GM19238 (cell line): ENCODE measurements around the gene ZNRF2.
"Not testable (repeated sequence)": the region's sequence is repeated elsewhere in the genome, so short reads cannot be mapped to it uniquely, and the experiment has no call there.

Source experiments
- DNase-seq: peaks from one replicate; pipeline ENCODE4 v3.0.0; 2011; ENCODE audit warnings: low spot score; ENCODE audit not compliant: insufficient read length

The ZNRF2 gene

DNA sequence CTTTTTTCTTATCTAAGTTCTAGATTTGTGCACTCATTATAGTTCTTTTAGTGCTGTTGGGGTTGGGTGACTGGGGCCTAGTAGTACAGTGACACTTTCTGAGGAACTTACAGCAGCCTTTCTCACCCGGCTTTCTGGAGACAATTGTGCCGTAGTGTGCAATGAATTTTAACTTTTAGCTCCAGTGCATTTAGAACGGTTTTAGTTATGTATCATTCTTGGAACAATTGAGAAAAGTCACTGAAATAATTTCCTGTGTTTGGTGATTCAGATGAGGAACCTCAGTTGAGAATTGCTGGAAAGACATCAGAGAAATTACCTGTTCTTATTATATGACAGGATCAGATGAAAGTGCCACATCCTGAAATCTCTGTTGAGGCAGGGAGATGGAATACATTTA is 3.2 kb downstream of the ZNRF2 start:
- DNase-seq = not testable (repeated sequence)

GRCh38 chr7:30289634-30290033 is 5.2 kb downstream of the ZNRF2 start:
- not testable (repeated sequence) for DNase-seq

DNA sequence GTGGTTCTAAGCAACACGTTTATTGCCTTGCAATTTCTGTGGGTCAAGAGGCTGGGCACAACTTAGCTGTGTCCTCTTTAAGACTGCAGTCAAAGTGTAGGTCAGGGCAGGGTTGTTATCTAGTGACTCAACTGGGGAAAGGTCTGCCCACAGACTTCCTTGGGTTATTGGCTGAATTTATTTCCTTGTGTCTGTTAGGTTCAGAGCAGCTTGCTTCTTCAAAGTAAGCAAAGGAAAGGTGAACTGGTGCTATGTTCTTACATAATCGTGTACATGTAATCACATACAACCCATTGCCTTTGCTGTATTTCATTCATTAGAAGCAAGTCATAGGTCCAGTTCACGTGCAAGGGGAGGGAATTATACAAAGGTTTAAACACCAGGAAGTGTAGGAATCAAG is 5.9 kb downstream of the ZNRF2 start:
- not testable (repeated sequence) for DNase-seq

DNA sequence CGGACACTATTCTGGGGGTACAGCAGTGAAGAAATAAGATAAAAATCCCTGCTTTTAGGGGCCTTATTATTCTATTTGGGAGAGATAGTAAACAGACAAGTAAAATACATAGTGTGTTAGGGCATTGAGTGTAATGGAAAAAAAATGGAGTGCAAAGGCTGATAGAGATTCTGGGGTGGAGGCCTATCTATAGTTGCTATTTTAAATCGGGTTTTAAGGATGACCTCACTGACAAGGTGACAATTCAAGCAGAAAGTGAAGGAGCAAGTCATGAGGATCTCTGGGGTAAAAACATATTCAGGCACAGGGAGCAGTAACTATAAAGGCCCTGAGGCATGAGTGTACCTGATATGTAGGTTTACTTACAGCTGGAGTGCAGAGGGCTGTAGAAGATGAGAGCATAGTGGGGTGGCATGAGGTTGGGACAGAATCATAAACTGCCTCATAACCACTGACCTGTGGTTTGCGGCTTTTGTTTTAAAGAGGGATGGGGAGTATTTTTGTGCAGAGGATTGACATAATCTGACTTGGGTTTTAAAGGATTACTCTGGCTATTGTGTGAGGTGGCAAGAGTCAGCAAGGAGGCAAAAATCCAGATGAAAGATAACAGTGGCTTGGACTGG is 8.1 kb downstream of the ZNRF2 start:
- DNase-seq = not testable (repeated sequence)

DNA sequence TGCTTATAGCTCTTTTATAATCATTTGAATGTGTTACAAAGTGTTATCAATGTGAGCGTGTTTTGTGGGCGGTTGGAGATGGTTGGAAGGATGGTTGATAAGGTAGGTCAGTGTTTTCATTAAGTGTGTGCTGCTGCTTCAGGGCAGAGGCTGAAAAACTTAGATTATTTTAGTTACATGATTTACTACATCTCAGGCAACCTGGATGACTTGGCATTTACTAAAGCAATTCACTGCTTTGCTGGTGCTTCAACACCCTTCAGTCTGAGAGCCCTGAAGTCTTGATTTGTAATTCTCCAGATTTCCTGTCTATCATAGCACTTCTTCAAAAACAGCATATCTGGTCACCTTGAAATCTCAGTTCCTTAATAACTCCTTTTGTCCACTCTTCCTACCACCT is 11.9 kb downstream of the ZNRF2 start:
- not testable (repeated sequence) for DNase-seq

DNA sequence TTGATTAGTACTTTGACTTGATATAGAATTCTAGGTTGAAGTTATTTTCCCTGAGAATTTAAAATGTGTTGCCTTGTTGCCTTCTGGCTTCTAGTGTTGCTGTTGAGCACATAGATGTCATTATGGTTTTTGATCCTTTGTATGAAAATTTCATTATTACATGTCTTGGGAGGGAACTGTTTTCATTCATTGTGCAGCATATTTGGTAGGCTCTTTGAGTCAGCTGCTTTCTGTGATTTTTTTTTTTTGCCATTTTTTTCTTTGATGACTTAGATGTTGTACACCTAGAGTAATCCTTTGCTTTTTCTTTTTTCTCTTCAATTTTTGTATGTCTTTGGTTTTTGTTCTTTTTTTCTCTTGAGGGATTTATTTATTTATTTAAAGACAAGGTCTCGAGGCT is 13.1 kb downstream of the ZNRF2 start:
- not testable (repeated sequence) for DNase-seq

DNA sequence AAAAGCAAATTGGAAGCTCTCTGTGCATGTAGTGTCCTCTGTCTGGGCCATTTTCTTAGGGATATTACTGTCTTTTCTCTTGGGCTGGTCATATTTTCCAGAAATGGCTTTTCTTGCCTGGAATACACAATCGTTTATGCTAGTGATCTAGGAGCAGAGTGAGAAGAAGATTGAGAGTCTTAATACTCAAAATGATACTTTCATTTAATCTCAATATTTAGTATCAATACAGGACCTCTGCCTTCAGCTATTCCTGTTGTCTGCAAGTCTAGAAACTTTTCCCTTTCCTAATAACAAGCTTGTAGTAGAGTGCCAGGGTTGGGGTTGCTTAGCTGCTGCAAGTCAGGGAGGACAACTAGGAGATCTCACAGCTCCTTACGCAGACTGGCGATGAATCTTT is 14.0 kb downstream of the ZNRF2 start:
- not testable (repeated sequence) for DNase-seq

GRCh38 chr7:30301751-30302150 is 17.4 kb downstream of the ZNRF2 start:
- DNase-seq = no peak

DNA sequence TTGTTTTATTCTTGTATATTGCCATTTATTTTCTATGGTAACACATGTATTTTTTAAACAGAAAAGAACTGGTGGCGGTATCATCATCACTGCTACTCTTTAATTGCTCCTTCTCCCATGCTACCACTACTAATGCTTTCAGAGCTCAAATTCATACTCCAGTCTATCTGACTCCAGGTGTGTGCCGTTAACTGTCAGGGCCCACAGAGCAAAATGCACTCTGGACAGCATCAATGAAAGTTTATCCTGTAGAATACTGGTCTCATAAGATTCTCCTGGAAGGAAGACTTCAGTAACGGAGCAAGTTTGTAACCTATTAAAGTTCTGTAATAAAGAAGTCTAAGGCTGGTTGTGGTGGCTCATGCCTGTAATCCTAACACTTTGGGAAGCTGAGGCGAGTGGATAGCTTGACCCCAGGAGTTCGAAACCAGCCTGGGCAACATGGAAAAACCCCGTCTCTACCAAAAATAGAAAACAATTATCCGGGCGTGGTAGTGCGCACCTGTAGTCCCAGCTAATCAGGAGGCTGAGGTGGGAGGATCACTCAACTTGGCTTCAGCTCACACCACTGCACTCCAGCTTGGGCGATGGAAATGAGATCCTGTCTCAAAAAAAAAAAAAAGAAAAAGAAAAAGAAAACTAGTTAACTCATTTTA is 18.4 kb downstream of the ZNRF2 start:
- no peak for DNase-seq

- DNase-seq = no peak
Measured at GRCh38 chr7:30303312-30304039, 19.1 kb downstream of the ZNRF2 start.

- DNase-seq = no peak
Measured at GRCh38 chr7:30304177-30304884, 19.9 kb downstream of the ZNRF2 start.

GRCh38 chr7:30306976-30307375 is 22.6 kb downstream of the ZNRF2 start:
- DNase-seq = no peak

DNA sequence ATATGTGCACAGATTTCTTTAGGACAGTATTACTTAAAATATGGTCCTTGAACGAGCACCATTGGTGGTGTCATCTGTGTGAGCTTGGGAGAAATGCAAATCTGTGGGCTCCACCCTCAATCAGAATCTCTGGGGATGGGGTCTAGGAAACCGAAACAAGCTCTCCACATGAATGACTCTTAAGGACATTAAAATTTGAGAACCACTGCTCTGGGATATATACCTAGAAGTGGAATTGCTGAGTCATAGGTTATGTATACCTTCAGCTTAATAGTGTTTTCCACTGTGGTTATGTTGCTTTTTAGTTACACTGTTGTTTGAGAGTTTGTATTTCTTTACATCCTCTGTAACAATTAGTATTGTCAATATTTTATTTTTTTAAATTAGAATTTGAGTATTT is 24.0 kb downstream of the ZNRF2 start:
- no peak for DNase-seq

DNA sequence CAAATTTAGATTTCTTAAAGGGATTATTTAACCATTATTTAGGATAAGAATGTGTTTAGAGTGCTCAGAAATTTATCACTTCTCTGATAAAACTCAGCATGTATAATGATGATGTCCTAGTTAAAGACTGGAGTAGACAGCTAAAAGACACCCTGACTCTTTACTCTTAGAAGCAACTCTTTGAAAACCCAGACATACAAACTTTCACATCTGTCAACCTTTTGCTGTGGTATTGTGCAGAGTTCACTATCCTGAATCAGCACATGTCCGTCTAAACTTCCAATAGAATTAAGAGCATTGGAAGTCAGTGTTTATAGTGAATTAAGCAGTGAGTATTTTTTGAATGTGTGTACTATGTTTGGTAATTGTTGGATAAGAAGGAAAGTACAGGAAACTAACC is 24.9 kb downstream of the ZNRF2 start:
- DNase-seq = no peak

DNA sequence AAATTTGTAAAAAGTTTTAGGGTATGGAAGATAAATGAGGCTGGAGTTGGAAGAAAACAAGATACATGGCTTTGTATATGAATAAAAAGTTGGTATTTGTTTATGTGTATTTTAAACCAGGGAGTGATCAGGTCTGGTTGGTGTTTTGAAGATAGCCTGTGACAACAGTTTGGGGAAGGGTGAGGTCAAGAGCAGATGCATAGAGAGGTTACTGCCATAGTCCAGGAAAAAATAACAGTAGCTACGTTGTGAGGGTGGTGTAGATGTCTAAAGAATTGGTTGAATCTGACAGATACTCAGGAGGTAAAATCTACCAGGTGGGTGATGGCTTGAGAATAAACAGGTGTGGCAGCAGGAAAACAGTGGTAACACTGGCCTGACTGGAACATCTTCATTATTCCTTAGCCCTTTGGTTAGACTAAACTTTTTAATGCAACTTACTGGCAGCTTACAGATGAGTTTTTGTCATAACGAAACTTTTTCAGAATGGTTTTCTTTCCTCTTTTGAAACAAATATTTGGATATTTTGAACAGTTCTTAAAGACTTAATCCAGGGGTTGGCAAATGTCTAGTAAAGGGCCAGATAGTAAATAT is 25.5 kb downstream of the ZNRF2 start:
- no peak for DNase-seq

DNA sequence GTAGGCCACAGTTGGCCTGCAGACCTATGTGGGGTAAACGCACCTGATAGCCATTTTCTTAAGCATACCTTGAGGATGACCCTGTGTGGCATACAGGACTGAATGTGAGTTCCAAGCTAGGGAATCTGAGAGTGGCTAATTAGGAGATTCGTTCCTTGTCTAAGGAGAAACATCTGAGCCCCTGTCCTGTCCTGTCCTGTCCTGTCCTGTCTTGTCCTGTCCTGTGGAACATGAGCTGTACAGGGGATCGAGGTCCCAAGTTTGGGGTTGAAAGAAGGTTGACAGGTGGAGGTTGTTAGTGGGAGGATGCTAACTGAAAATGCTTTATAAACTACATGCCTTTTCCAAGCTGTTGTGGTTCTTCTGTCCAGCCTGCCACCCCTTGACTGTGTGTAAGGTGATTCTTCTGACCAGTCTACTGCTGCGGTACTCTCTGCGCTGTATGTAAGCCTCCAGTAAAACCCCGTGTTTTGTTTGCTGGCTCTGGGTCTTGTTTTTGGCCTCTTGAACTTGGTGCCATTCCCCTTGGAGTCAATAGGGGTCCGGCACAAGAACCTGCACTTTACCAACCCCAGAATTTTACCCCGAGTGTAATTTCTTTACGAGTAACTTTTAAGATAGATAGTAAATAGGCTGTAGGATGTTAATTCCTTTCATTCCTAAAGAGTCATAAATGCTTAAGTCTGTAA is 26.4 kb downstream of the ZNRF2 start:
- no peak for DNase-seq

DNA sequence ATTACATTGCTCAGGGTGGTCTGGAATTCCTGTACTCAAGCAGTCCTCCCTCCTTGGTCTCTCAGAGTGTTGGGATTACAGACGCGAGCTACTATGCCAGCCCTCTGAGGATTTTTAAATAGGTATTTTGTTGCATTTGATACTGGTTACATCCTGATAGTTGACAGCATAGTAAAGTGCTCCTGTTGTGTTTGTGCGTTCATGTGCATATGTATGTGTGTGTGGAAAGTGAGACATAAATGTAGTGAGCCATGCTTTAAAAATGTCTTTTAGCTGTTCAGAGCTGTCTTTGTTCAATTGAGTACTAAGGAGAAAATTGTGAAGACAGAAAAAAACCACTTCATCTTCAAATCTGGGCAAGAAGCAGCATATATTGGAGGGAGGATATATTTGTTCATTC is 27.8 kb downstream of the ZNRF2 start:
- DNase-seq = no peak

DNA sequence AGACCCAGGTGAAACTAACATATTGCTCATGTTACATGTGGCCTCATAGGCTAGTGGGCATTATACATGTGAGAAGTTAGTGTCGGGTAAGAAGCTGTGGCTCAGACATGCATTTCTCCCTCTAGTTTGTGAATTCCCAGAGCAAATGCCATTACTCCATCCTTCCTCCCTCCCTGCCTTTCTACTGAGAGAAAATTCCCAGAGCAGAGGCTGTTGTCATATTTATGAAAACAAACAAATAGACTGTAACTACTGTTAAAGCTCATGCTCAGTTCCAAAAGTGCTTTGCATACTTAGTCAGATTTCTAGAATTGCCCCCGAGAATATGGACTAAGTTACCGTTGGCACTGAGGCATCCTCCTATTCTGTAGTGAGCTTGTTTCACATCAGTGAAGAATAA is 29.0 kb downstream of the ZNRF2 start:
- DNase-seq = no peak

GRCh38 chr7:30313793-30314192 is 29.4 kb downstream of the ZNRF2 start:
- no peak for DNase-seq

DNA sequence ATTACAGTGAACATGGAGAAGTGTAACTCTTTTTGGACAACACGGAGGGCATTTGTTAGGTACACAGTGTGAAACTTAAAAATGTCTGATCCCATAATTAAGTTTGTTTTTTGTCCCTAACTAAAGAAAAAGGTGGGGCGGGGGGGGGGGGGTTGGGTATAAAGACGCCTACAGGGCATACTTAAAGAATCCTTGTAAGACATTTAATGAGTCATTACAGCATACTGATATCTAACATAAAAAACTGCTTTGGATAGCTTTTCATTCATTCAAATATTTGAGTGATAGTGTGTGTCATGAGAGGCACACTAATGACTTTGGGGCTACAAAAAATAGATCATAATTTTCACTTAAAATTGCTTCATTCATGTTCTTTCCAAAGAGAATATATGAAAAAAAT is 31.2 kb downstream of the ZNRF2 start:
- no peak for DNase-seq

- DNase-seq = no peak
Measured at GRCh38 chr7:30320392-30320791, 36.0 kb downstream of the ZNRF2 start.
